H1 (cell line): ENCODE data around the gene FHIT. TPM values are rescaled to one million over a fixed set of nuclear protein-coding genes. Genes with fewer than 3 reads are reported as not detected.
A peak's percentile ranks its signal among the peaks of the same experiment; 100 is the strongest.

Experiments
- CTCF ChIA-PET: fragments of 300-600 bp; sonication (Branson Sonifier 250); formaldehyde crosslinking; loops from one replicate; lab custom pipeline; 2021; ENCODE audit not compliant: partially characterized antibody; lab: Charles Lee
- POLR2A ChIA-PET: fragments of 300-600 bp; sonication (Branson Sonifier 250); formaldehyde crosslinking; loops from one replicate; lab custom pipeline; 2021; ENCODE audit warnings: inconsistent platforms; ENCODE audit not compliant: partially characterized antibody; lab: Charles Lee
- DNase-seq, 2 experiments: peaks; one replicate each; pipeline versions ENCODE4 v3.0.0 to v3.0.0-alpha.2; 2010 to 2022; ENCODE audit warnings: low spot score in 2 of 2, low read depth in 1 of 2, mixed read lengths in 1 of 2
- FAIRE-seq: peaks from 2 replicates; lab custom pipeline; 2011; peaks lifted over from hg19 to GRCh38; lab: Jason Lieb, UNC
- H2AFZ ChIP-seq: 2 replicates; pipeline ENCODE4 v1.8.1; 2012; ENCODE audit warnings: low read length, inconsistent platforms
- H2AK5ac ChIP-seq: 2 replicates; pipeline ENCODE4 v1.6.1; 2013; ENCODE audit warnings: low read depth, low read length
- H2BK120ac ChIP-seq: replicated peaks from 2 replicates; pipeline ENCODE3; 2013; ENCODE audit warnings: low read depth, low read length, inconsistent platforms
- H2BK12ac ChIP-seq: 2 replicates; pipeline ENCODE4 v1.6.1; 2013; ENCODE audit warnings: low read depth, low read length
- H2BK15ac ChIP-seq: 2 replicates; pipeline ENCODE4 v1.6.1; 2013; ENCODE audit warnings: low read length
- H2BK20ac ChIP-seq: 2 replicates; pipeline ENCODE4 v1.6.1; 2013; ENCODE audit warnings: low read length
- H2BK5ac ChIP-seq: 2 replicates; pipeline ENCODE4 v1.6.1; 2013; ENCODE audit warnings: low read depth, low read length
- H3K14ac ChIP-seq: 2 replicates; pipeline ENCODE4 v1.6.1; 2013; ENCODE audit warnings: inconsistent platforms; ENCODE audit not compliant: insufficient read length
- H3K18ac ChIP-seq: 2 replicates; pipeline ENCODE4 v1.6.1; 2013; ENCODE audit warnings: low read length; ENCODE audit errors: extremely low read depth
- H3K23ac ChIP-seq: 2 replicates; pipeline ENCODE4 v1.6.1; 2013; ENCODE audit warnings: inconsistent platforms; ENCODE audit not compliant: insufficient read length
- H3K23me2 ChIP-seq: 2 replicates; pipeline ENCODE4 v1.6.1; 2013; ENCODE audit warnings: low read depth, low read length
- H3K27ac ChIP-seq: 2 replicates; pipeline ENCODE4 v1.6.1; 2011; ENCODE audit warnings: low read depth, low read length, inconsistent platforms
- H3K27me3 ChIP-seq, 4 experiments: replicated peaks in 1 of 4; 1 replicate in 1 of 4; 2 replicates in 3 of 4; pipeline versions ENCODE4 v1.6.1 to v1.8.1; 2011 to 2013; ENCODE audit warnings: low read length in 3 of 4, mild to moderate bottlenecking in 3 of 4, inconsistent platforms in 2 of 4, mixed read lengths in 2 of 4, moderate library complexity in 1 of 4; ENCODE audit not compliant: control insufficient read depth in 3 of 4, insufficient read depth in 3 of 4; ENCODE audit errors: extremely low read depth in 1 of 4
- H3K36me3 ChIP-seq, 4 experiments: 2 replicates each; pipeline versions ENCODE4 v1.6.1 to v1.8.1; 2011 to 2013; ENCODE audit warnings: mild to moderate bottlenecking in 4 of 4, low read length in 3 of 4, moderate library complexity in 2 of 4, control low read depth in 1 of 4, inconsistent platforms in 1 of 4; ENCODE audit not compliant: insufficient read depth in 4 of 4, control insufficient read depth in 2 of 4
- H3K4ac ChIP-seq: replicated peaks from 2 replicates; pipeline ENCODE3; 2013; ENCODE audit warnings: low read length, low read depth, mixed read lengths, inconsistent platforms; ENCODE audit not compliant: insufficient read length
- H3K4me1 ChIP-seq, 4 experiments: replicated peaks in 1 of 4; 1 replicate in 1 of 4; 2 replicates in 3 of 4; pipeline versions ENCODE4 v1.6.1 to v1.8.1; 2011 to 2013; ENCODE audit warnings: low read length in 3 of 4, inconsistent platforms in 2 of 4, mixed read lengths in 1 of 4; ENCODE audit not compliant: insufficient read depth in 4 of 4, control insufficient read depth in 3 of 4
- H3K4me2 ChIP-seq, 2 experiments: 2 replicates each; pipeline versions ENCODE4 v1.6.1 to v1.8.1; 2011 to 2013; ENCODE audit warnings: low read depth in 2 of 2, low read length in 2 of 2, control low read depth in 1 of 2, inconsistent platforms in 1 of 2, mild to moderate bottlenecking in 1 of 2; ENCODE audit not compliant: insufficient read depth in 1 of 2
- H3K4me3 ChIP-seq, 4 experiments: fragments of 200-600, 300-600 bp in 1 of 4; sonication (generic), shearing (Covaris generic), sonication (Bioruptor Twin) in 1 of 4; 2 replicates each; pipeline versions ENCODE4 v1.5.1 to v1.8.1; 2011 to 2016; ENCODE audit warnings: low read length in 4 of 4, low read depth in 3 of 4, control low read depth in 2 of 4, inconsistent platforms in 2 of 4, mild to moderate bottlenecking in 2 of 4, mixed read lengths in 1 of 4, moderate library complexity in 1 of 4; ENCODE audit not compliant: insufficient read depth in 2 of 4; ENCODE audit errors: extremely low read depth in 1 of 4
- H3K56ac ChIP-seq: replicated peaks from 2 replicates; pipeline ENCODE3; 2013; ENCODE audit warnings: low read depth, mild to moderate bottlenecking, mixed read lengths, low read length, inconsistent platforms; ENCODE audit not compliant: insufficient read length
- H3K79me1 ChIP-seq: 2 replicates; pipeline ENCODE4 v1.6.1; 2013; ENCODE audit warnings: low read depth, low read length, control low read depth
- H3K79me2 ChIP-seq, 2 experiments: 2 replicates each; pipeline versions ENCODE4 v1.6.1 to v1.8.1; 2012 to 2013; ENCODE audit warnings: low read length in 2 of 2, mild to moderate bottlenecking in 2 of 2, inconsistent platforms in 1 of 2; ENCODE audit not compliant: insufficient read depth in 2 of 2, control insufficient read depth in 1 of 2
- H3K9ac ChIP-seq, 4 experiments: replicated peaks in 1 of 4; 1 replicate in 1 of 4; 2 replicates in 3 of 4; pipeline versions ENCODE4 v1.6.1 to v1.8.1; 2011 to 2013; ENCODE audit warnings: low read depth in 3 of 4, low read length in 3 of 4, control low read depth in 2 of 4, mild to moderate bottlenecking in 2 of 4, moderate library complexity in 2 of 4, inconsistent platforms in 1 of 4; ENCODE audit errors: extremely low read depth in 1 of 4
- H3K9me3 ChIP-seq, 2 experiments: 2 replicates each; pipeline versions ENCODE4 v1.6.1 to v1.8.1; 2012 to 2013; ENCODE audit warnings: mild to moderate bottlenecking in 2 of 2, moderate library complexity in 2 of 2, control low read depth in 1 of 2, inconsistent platforms in 1 of 2, low read depth in 1 of 2, low read length in 1 of 2, mixed read lengths in 1 of 2; ENCODE audit not compliant: insufficient read depth in 2 of 2
- H4K20me1 ChIP-seq, 2 experiments: replicated peaks in 1 of 2; 2 replicates each; pipeline versions ENCODE3 to v1.8.1; 2011 to 2013; ENCODE audit warnings: inconsistent platforms in 2 of 2, low read length in 2 of 2, mild to moderate bottlenecking in 1 of 2; ENCODE audit not compliant: insufficient read depth in 2 of 2, control insufficient read depth in 1 of 2
- H4K5ac ChIP-seq: 2 replicates; pipeline ENCODE4 v1.6.1; 2013; ENCODE audit warnings: low read length, low read depth, mixed read lengths, inconsistent platforms; ENCODE audit not compliant: insufficient read length
- H4K8ac ChIP-seq: 2 replicates; pipeline ENCODE4 v1.8.0; 2013; ENCODE audit warnings: mild to moderate bottlenecking, moderate library complexity, low read length, inconsistent platforms; ENCODE audit not compliant: insufficient read depth; ENCODE audit errors: extremely low read depth
- H4K91ac ChIP-seq: replicated peaks from 2 replicates; pipeline ENCODE3; 2013; ENCODE audit warnings: low read length, mixed read lengths, inconsistent platforms; ENCODE audit not compliant: insufficient read length
- EP300 ChIP-seq, 2 experiments: IDR thresholded peaks; 1 replicate in 1 of 2; 2 replicates in 1 of 2; pipeline ENCODE4 v1.6.1; 2011 to 2012; ENCODE audit warnings: low read depth in 2 of 2, low read length in 2 of 2, mild to moderate bottlenecking in 2 of 2, borderline replicate concordance in 1 of 2, inconsistent platforms in 1 of 2, moderate library complexity in 1 of 2
- POLR2AphosphoS5 ChIP-seq: IDR thresholded peaks from 2 replicates; pipeline ENCODE4 v1.6.1; 2011; ENCODE audit warnings: low read depth, low read length
- SIX5 ChIP-seq: IDR thresholded peaks from 2 replicates; pipeline ENCODE4 v1.6.1; 2011; ENCODE audit warnings: mild to moderate bottlenecking, low read depth, low read length
- SUZ12 ChIP-seq: fragments of 200-600 bp; sonication (generic); IDR thresholded peaks from 2 replicates; pipeline ENCODE4 v1.6.1; 2012; ENCODE audit warnings: mild to moderate bottlenecking, inconsistent platforms, low read length, moderate library complexity, mixed read lengths
- ZNF274 ChIP-seq: IDR thresholded peaks from 2 replicates; pipeline ENCODE4 v1.7.0; 2012; ENCODE audit warnings: low read length, borderline replicate concordance; ENCODE audit errors: extremely low read depth
- WGBS, 2 experiments: shearing (Covaris generic) in 1 of 2; methylation state at CpG; one replicate each; pipeline versions ENCODE4 v1.1.6 to v1.1.7; 2013 to 2015; ENCODE audit warnings: low lambda C conversion rate in 2 of 2, mixed read lengths in 2 of 2, inconsistent platforms in 1 of 2, low coverage in 1 of 2, missing lambda C conversion rate in 1 of 2; ENCODE audit not compliant: insufficient replicate concordance in 2 of 2, insufficient coverage in 1 of 2, insufficient read length in 1 of 2; ENCODE audit errors: extremely low coverage in 1 of 2, missing lambda C conversion rate in 1 of 2; 5-methylcytosine and 5-hydroxymethylcytosine counted together
- polyA plus RNA-seq, 7 experiments: library from polyadenylated mRNA; depleted of rRNA in 3 of 7; stranded (reverse) in 5 of 7; unstranded in 2 of 7; fragments of >200 nt in 5 of 7; fragments of 200-250 nt in 2 of 7; gene quantifications; 1 replicate in 5 of 7; 2 replicates in 1 of 7; 4 replicates in 1 of 7; pipeline versions ENCODE4 v1.2.1 to v1.2.3, GENCODE V29; 2011 to 2013; ENCODE audit warnings: missing spikeins in 2 of 7, mixed read lengths in 2 of 7
- total RNA-seq: library from RNA; stranded (reverse); fragmentation: NEBNext Ultra II Directional; extraction: Animal tissue kit (Norgen Biotek cat#: 25700); gene quantifications from 2 replicates; pipeline ENCODE4 v1.2.1, GENCODE V29; 2021
- TF ChIP-seq, protein P1 (sequence below): IDR thresholded peaks from 2 replicates; pipeline ENCODE4 v1.6.1; 2012; ENCODE audit warnings: inconsistent platforms

Gene FHIT
- total and polyA plus RNA-seq, 2 of the 8 experiments (the other 6 are each of a cell fraction or from before 2014, with no cell fraction given) = 1.2 to 3.2 TPM

DNA sequence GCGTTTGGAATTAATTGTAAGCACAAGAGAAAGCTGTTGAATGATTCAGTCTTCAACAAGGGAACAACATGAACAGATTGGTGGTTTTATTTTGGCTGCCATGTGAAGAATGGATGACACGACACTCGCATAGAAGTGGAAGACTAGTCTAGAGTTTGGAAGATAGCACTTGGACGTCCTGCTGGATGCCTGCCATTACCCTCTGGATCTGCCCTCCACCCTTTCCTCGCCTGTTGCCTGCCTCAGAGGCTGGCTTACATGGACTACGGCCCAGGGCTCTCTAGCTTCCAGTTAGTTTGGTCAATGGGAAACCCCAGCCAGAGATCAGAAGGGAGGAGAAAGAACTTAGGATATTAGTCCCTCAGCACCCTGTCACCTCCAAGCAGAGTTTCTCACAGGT lies 493.5 kb downstream of the FHIT start:
- Histone ChIP-seq H3K79me2 (no peaks in the 10 kb centered on the region), H2AFZ (no peak overlapping the region), H4K8ac (no peak overlapping the region), H3K56ac (no peak overlapping the region), H3K4me2 (no peak overlapping the region), H2BK15ac (no peak overlapping the region), H2AK5ac (no peak overlapping the region), H3K23me2 (no peaks in the 10 kb centered on the region), H2BK120ac (peak overlapping the region; percentile 73), H3K14ac (no peak overlapping the region), H4K91ac (no peak overlapping the region), H2BK5ac (no peak overlapping the region), H2BK12ac (peak overlapping the region; percentile 7; the same call in 1 of the 2 replicates), H3K36me3 (no peaks in the 10 kb centered on the region), H4K20me1 (no peaks in the 10 kb centered on the region), H4K5ac (no peak overlapping the region), H3K9ac (no peak overlapping the region), H3K4me3 (no peak overlapping the region), H3K27ac (no peak overlapping the region), H3K4me1 (peaks cover 0 to 3% (median 1%) of the 10 kb centered on the region in 4 experiments; a peak in 4 of 7 replicates), H3K4ac (no peak overlapping the region), H2BK20ac (peak overlapping the region; percentile 23), H3K9me3 (no peaks in the 10 kb centered on the region), H3K27me3 (no peaks in the 10 kb centered on the region), H3K23ac (no peak overlapping the region), H3K79me1 (no peaks in the 10 kb centered on the region), H3K18ac (no peak overlapping the region)
- POLR2A ChIA-PET = no interaction called here
- FAIRE-seq (no peak), DNase-seq (no peak)
- TF ChIP-seq POLR2AphosphoS5 = no peak
- no peak for TF ChIP-seq ZNF274
- TF ChIP-seq EP300 (IDR thresholded peaks at IDR 0.05; ENCODE audit: borderline replicate concordance in 1 of 2, low read depth in 2 of 2, low read length in 2 of 2) = no peak
- TF ChIP-seq SUZ12 = no peak
- TF ChIP-seq, protein P1, sequence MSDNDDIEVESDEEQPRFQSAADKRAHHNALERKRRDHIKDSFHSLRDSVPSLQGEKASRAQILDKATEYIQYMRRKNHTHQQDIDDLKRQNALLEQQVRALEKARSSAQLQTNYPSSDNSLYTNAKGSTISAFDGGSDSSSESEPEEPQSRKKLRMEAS = no peak
- TF ChIP-seq SIX5 = no peak
- CTCF ChIA-PET = interaction anchor here (1.2 to 2.7 kb wide), 4 partner anchors 10 to 191 kb away, joined by 3 to 17 read pairs (median 3); no protein-coding TSS in a partner anchor
- WGBS, 2 experiments = 91% methylated on average over 6 of the region's 6 CpGs; no CpG with 5 or more reads in 1 of the 2 experiments
